NCI-H1092 (cell line): ENCODE results near the gene ZNF593.

Source experiments
- DNase-seq: peaks from one replicate; lab custom pipeline; 2025; lab: John Stamatoyannopoulos, UW

Gene ZNF593

DNA sequence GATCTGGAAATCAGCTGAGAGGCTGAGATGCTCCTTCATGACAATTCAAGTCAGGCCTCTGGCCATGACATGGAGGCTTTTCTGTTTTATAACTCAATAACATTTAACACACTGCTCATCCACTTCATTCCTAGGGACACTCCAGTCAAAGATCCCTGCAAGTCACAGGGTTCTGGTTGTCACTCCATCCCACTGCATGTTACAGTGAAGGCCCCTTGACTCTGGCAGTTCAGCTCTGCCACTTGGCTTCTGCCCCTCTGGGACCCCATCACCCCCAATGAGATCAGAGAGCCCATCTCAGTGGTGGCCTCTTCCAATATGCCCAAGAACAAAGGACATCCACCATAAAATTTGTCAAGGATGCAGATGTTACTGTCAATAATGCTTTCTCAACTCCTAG is 20.8 kb upstream of the ZNF593 start:
- DNase-seq, result no peak

GRCh38 chr1:26153966-26154532 is 15.7 kb upstream of the ZNF593 start:
- DNase-seq, result no peak

GRCh38 chr1:26154750-26155149 is 15.0 kb upstream of the ZNF593 start:
- no peak for DNase-seq

DNA sequence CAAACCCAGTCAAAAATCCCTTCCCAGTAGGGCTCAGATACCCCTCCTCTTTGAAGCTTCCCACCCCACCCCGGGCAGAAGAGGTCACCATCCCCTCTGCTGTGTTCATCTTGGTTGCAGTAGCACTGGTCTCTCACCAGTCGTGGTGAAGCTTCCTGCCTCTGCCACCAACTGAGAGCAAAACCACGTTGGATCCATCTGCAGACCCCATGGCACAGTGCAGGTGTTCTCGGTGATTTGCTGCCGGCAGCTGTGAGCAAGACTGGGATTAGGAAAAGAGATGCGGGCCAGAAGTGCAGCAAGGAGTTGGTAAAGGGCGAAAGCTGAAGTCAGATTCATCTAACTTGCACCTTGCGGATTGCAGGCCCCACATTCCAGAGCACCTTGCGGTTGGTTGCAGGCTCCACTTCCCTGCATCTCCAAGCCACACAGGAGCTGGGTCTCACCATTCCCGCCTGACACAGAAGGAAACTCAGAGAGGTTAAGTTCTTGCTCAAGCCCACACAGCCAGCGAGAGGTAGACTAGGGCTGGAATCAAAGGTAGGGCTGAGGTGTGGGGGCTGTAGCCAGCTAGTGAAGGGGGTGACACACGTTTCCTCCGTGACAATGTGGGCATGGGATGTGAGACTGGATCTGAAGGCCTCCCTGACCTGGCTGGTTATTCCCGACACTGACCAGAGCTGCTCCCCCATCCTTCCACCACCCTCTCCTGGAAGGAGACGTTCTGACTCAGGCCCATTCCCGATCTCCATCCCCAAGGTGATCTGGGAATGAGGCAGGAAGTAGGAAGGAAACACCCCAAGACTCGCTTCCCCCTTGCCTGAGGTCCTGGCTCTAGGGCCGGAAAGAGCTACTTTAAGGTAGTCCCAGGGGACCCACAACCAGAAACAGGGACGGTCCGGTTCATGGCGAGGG is 14.1 kb upstream of the ZNF593 start:
- DNase-seq, result no peak

- DNase-seq, result no peak
Observed at GRCh38 chr1:26156285-26157038, 13.2 kb upstream of the ZNF593 start.

- no peak for DNase-seq
Observed at GRCh38 chr1:26158271-26158907, 11.3 kb upstream of the ZNF593 start.

DNA sequence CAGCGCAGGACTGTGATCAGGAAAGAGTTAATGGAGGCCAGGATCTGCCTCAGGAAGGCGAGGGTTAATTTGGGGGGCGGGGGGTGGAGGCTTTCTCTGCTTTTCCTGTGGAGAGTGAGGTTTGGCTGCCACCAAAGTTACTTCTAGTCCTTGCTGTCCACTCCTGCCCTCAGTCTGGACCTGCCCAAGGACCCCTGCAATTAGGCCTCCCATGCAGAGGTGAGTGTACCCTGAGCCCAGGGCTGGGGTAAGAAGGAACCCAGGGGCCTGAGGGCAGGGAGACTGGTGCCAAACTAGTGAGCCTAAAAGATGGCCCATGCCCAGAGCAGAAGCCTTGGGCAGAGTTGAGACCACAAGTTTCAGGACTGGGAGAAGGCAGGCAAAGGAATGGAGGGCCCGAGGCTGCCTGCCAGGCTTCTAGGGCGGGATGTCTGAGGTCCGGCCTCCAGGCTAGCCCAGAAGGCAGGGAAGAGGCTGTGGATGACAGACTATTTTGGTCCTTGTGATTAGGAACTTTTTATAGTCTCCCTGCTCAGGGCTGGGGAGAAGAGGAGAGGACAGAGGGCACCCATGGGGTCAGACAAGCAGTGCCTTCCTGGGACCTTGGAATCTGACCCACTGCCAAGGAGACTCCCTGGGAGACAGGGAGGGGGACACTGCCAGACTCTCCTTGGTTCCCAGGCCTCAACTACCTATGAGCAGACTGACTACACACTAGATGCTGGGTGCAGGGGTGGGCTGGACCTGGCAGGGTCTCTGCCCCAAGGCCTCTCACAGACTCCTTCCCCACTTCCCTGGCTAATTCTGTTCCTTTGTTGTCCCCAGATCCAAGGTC is 10.6 kb upstream of the ZNF593 start, which contains the start of gene FAM110D:
Gene FAM110D, plus strand, starts transcription at position 172 of the 835 bp plus-strand sequence. CDS start 2,213 bp downstream, outside the sequence.
- DNase-seq, result no peak

- DNase-seq, result no peak
Observed at GRCh38 chr1:26159743-26160039, 10.0 kb upstream of the ZNF593 start.

GRCh38 chr1:26160527-26161414 is 8.9 kb upstream of the ZNF593 start:
- no peak for DNase-seq

- DNase-seq, result peak; percentile 30
Observed at GRCh38 chr1:26161415-26162219, 8.1 kb upstream of the ZNF593 start.

DNA sequence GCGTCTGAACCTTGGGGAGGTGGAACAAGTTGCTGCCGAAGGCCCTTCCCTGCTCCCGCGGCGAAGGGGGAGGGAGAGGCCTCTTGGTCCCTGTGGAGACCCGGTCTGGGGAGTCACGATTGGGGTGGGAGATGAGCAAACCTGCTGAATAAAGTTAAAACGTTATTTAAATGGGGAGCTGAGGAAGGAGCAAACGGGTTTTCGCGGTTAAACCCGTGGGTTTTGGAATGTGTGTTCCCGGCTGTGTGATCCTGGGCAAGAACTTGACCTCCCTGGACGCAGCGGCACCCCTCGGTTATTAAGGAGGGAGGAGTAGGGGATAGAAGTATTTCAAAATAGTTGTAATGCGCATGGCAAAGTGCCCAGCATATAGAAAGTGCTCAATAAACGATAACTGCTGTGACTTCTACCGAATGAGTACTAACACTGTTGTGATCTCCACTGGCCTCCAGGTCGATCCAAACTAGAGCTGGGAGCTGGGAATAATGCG is 7.4 kb upstream of the ZNF593 start:
- peak; percentile 20 for DNase-seq

GRCh38 chr1:26163684-26164035 is 6.0 kb upstream of the ZNF593 start:
- DNase-seq, result no peak

GRCh38 chr1:26164036-26164860 is 5.5 kb upstream of the ZNF593 start:
- DNase-seq, result no peak

DNA sequence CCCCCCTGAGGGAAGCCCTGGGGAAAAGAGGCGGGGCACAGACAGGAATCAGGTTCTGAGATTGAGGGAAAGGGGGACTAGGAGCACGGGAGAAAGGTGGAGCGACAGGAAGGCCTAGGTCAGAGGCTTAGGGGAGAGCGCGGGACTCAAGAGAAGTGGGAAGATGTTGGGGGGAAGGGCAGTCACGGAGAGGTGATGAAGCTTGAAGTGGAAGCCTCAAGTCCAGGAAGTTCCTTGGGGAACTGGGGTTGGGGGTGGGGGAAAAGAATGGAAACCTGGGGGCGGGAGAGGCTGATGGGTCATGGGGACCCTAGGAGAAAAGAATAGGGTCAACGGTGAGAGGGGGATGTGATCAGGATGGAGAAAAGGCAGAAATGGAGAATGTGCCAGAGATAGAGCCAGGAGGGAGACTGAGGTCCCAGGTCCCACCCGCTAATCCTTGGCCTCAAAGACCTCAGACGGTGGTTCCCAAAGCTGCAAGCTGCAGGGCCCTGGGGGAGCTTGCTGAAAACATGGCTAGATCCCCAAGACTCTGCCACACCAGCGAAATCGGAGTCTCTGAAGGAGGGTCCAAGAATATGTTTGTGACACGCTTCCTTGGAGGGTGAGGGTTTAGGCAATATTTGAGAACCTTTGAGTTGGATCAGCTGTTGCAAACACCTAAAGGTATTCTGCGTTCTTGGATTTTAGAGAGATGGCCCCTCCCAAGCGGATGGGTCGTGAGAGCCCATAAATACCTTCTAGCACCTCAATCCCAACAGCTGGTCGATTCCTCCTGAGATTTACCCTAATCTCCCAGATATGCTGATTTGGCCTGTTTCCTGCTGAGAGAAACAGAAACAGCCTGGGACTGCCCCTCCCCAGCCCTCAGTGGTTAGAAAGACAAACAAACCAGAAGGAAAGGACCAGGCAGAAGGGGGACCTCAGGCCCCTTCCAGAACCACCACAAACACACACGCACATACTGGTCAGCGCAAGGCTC is 4.6 kb upstream of the ZNF593 start:
- DNase-seq, result no peak

DNA sequence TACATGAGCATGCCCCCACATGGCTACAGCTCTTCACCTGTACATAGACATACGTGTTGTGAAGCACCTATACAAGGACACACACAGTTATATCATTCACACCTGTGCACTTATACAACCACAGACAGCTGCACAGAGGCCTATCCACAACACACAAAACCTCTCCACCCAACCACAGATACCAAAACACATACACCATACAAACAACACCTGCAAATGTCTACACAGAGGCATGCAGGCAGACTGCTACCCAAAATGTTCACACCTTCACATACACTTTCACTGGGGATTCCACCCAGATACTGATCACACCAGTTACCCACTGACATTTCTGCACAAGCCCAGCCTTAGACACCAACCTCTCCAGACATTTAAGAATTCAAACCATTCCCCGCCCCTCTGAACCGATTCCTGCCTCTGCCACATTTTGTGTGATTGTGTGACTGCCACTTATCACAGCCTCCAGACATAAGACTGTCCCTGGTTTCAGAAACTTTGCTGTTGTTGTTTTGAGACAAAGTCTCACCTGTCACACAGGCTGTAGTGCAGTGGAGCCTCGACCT is 2.9 kb upstream of the ZNF593 start:
- no peak for DNase-seq

GRCh38 chr1:26168410-26169197 is 1.1 kb upstream of the ZNF593 start, which contains the start of gene C1orf232:
Gene C1orf232 (minus strand): TSS chr1:26168963. CDS start chr1:26168499, 464 bp downstream.
- peak; percentile 82 for DNase-seq
